Skin of body (tissue), 3 donors: ENCODE measurements around the gene FKBP5. TPM values are rescaled to one million over a fixed set of nuclear protein-coding genes. Genes with fewer than 3 reads are reported as not detected.
"Not testable (repeated sequence)": the region's sequence is repeated elsewhere in the genome, so short reads cannot be mapped to it uniquely, and the experiment has no call there.

Experiments
- DNase-seq: peaks from one replicate; lab custom pipeline; 2025; lab: John Stamatoyannopoulos, UW
- small RNA-seq: library from RNA; depleted of rRNA; stranded (forward); fragments of <200 nt; gene quantifications from one replicate; pipeline ENCODE3, GENCODE V24; 2014; ENCODE audit warnings: low replicate concordance
- total RNA-seq: library from RNA; depleted of rRNA; stranded (reverse); fragments of >200 nt; gene quantifications from one replicate; pipeline ENCODE4 v1.2.3, GENCODE V29; 2014

The FKBP5 gene
- total RNA-seq, 1 donor from 2014 or later = 10.3 TPM

DNA sequence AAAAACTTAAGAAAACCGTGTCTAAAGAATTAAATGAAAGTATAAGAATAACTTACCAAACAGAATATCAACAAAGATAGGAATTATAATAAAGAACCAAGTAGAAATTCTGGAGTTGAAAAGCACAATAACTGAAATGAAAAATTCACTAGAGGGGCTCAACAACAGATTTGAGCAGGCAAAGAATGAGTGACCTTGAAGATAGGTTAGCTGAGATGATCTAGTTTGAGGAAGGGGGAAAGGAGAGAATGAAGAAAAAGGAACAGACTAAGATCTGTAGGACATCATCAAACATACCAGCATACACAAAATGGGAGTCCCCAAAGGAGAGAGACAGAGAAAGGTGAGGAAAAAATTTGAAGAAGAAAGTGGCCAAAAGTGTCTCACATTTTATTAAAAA, 138.3 kb downstream of the FKBP5 start:
- no peak for DNase-seq

- no peak for DNase-seq
Measured at GRCh38 chr6:35547676-35548075, 141.0 kb downstream of the FKBP5 start.

DNA sequence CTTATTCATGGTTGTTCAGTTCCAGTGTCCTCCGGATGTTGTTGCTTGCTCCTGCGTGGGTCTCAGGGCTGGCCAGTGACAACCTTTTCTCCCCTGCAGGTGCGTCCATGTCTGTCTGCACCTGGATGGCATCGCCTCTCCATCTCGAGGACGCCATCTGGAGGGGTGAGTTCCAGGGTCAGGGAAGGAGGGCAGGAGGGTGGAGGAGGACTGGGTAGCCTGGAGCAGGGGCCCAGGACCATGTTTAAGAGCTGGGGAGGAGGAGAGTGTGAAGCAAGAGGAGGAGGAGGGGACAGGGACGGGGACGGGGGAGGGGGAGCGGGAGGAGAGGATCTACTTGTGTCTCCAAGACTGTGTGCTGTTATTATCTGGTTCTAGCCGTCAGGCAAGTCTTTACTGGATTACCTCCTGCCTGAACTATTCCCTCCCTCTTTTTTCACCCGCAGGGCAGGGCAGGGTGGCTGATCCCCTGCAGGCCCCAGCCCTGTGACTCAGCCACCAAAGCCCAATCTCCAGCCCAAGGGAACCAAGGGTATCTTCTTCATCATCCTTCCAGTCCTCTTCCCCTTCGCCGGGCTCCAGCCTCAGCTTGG, 143.8 kb downstream of the FKBP5 start:
- DNase-seq = no peak

- no peak for DNase-seq
Measured at GRCh38 chr6:35543459-35544193, 145.1 kb downstream of the FKBP5 start.

DNA sequence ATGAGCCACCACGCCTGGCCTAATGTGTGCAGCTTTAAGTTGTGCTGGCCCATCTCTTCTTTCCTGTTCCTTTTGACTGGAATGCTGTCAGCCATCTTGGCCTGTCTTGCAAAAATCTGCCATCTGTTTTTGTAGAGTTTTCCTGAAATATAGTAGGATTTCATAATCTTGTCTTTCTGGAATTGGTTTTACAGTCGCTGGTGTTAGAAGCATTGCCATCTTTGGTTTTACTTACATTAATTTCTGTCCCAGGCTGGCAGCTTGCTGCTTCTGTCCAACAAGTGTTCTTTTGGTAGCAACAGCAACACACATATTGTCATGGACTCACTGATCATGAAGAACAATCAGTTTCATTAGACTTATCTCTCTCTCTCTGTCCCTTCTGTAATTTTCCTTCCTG, 146.9 kb downstream of the FKBP5 start:
- DNase-seq = no peak

DNA sequence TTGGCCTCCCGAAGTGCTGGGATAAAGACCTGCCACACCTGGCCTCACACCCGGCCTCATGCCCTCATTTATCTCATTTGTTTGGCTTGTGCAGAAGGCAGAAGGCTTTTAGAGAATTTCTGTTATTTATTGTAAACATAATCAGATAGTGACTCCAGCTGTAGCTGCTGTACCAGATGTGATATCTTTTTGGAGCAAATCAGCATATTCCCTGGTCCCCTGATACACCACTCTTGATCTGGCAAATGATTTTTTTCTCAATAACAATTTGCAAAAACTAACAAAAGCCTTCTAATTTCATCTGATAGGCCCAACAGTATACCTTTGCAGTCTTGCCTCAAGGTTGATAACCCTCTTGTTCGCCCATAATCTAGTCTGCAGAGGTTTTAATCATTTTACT, 149.5 kb downstream of the FKBP5 start:
- DNase-seq = no peak

GRCh38 chr6:35535847-35536246, 152.9 kb downstream of the FKBP5 start:
- not testable (repeated sequence) for DNase-seq

GRCh38 chr6:35534407-35535170, 154.1 kb downstream of the FKBP5 start:
- DNase-seq = peak; percentile 10

DNA sequence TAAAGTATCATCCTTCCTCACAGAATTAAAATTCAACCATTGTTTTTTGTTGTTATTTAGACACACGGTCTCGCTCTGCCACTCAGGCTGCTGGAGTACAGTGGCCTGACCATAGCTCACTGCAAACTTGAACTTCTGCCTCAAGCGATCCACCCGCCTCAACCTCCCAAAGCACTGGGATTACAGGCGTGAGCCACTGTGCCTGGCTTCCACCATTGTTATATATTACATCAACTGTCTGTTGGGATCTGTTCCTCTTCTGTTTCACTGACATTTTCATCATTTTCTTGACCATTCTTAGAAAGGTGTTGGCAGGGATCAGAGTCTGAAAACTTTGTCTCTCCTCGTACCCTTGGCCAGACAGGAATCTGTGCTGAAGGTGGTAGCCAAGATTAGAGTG, 154.7 kb downstream of the FKBP5 start:
- DNase-seq = no peak

DNA sequence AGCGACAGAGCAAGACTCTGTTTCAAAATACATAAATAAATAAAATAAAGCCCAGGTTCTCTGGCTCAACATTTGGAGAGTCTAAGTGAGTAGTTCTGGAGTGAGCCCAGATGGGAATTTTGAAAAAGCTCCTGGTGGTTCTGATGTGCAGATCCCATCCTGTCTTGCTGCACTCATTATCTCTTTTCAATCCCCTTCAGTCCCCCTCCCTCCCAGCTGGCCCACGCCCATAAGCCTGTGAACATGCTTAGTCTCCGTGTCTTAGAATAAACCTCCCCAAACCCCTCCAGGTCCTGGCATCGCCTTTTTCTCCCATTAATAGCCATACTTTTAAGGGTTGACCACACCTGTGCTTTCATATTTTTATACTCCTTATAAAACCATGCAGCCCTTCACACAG, 156.6 kb downstream of the FKBP5 start:
- no peak for DNase-seq

GRCh38 chr6:35524380-35525020, 164.2 kb downstream of the FKBP5 start:
- no peak for DNase-seq

Small RNA genes lying within 50 kb of the gene (small RNA-seq; reads per million reads assigned to genes)
- gene MIR5690 (not detected), gene RF00561 (not detected)

Other genes with a start within 250 kb of the FKBP5 start
- 9.4 TPM for gene FANCE, start 236.6 kb downstream of the FKBP5 start, total RNA-seq
- gene RPL10A, start 220.5 kb downstream of the FKBP5 start, total RNA-seq = 2,139 TPM
- 14.3 TPM for gene TEAD3, start 191.8 kb downstream of the FKBP5 start, total RNA-seq
- 0.39 TPM for gene TULP1, start 176.0 kb downstream of the FKBP5 start, total RNA-seq
- not detected for gene ARMC12, start 48.1 kb upstream of the FKBP5 start, total RNA-seq
- not detected for gene CLPSL2, start 87.7 kb upstream of the FKBP5 start, total RNA-seq
- not detected for gene CLPSL1, start 92.1 kb upstream of the FKBP5 start, total RNA-seq
- gene CLPS, start 108.4 kb upstream of the FKBP5 start, total RNA-seq = 2.7 TPM
- gene LHFPL5, start 116.4 kb upstream of the FKBP5 start, total RNA-seq = not detected
- gene SRPK1, start 232.2 kb upstream of the FKBP5 start, total RNA-seq = 54.5 TPM